H9 (cell line): ENCODE results near the gene CNBD2. TPM values are rescaled to one million over a fixed set of nuclear protein-coding genes. Genes with fewer than 3 reads are reported as not detected.

Experiments used
- DNase-seq: peaks from one replicate; pipeline ENCODE4 v3.0.0-alpha.2; 2017
- H2AFZ ChIP-seq: one replicate; pipeline ENCODE4 v1.6.1; 2013; ENCODE audit warnings: mild to moderate bottlenecking, low read length, control low read depth, moderate library complexity
- H2AK5ac ChIP-seq: 2 replicates; pipeline ENCODE4 v1.6.1; 2013; ENCODE audit warnings: low read length, control low read depth, mixed read lengths; ENCODE audit not compliant: insufficient read length
- H2BK120ac ChIP-seq: one replicate; pipeline ENCODE4 v1.6.1; 2013; ENCODE audit warnings: low read depth, mild to moderate bottlenecking, low read length, control low read depth, inconsistent platforms; ENCODE audit not compliant: poor library complexity, severe bottlenecking
- H2BK12ac ChIP-seq: 2 replicates; pipeline ENCODE4 v1.6.1; 2013; ENCODE audit warnings: low read length, control low read depth, mixed read lengths, low read depth; ENCODE audit not compliant: insufficient read length
- H2BK15ac ChIP-seq: 2 replicates; pipeline ENCODE4 v1.6.1; 2013; ENCODE audit warnings: low read depth, low read length, control low read depth
- H2BK20ac ChIP-seq: one replicate; pipeline ENCODE4 v1.6.1; 2013; ENCODE audit warnings: low read depth, mild to moderate bottlenecking, low read length, control low read depth, inconsistent platforms; ENCODE audit not compliant: poor library complexity, severe bottlenecking
- H2BK5ac ChIP-seq: 2 replicates; pipeline ENCODE4 v1.6.1; 2013; ENCODE audit warnings: low read length, control low read depth, mixed read lengths; ENCODE audit not compliant: insufficient read length
- H3K14ac ChIP-seq: 2 replicates; pipeline ENCODE4 v1.6.1; 2013; ENCODE audit warnings: low read length, control low read depth; ENCODE audit not compliant: insufficient read depth
- H3K18ac ChIP-seq: 2 replicates; pipeline ENCODE4 v1.6.1; 2013; ENCODE audit warnings: low read depth, mild to moderate bottlenecking, mixed read lengths, low read length, control low read depth; ENCODE audit not compliant: insufficient read length
- H3K23ac ChIP-seq: 2 replicates; pipeline ENCODE4 v1.6.1; 2013; ENCODE audit warnings: low read length, control low read depth, mixed read lengths, low read depth; ENCODE audit not compliant: insufficient read length
- H3K23me2 ChIP-seq: 2 replicates; pipeline ENCODE4 v1.6.1; 2013; ENCODE audit warnings: low read depth, mild to moderate bottlenecking, mixed read lengths, low read length, control low read depth; ENCODE audit not compliant: insufficient read length, poor library complexity, severe bottlenecking
- H3K27ac ChIP-seq: 2 replicates; pipeline ENCODE4 v1.5.1; 2013; ENCODE audit warnings: low read length, control low read depth, mixed read lengths, low read depth; ENCODE audit not compliant: insufficient read length
- H3K27me3 ChIP-seq: 2 replicates; pipeline ENCODE4 v1.6.1; 2013; ENCODE audit warnings: low read length, control low read depth, inconsistent platforms; ENCODE audit not compliant: insufficient read depth
- H3K4ac ChIP-seq: 2 replicates; pipeline ENCODE4 v1.6.1; 2013; ENCODE audit warnings: low read depth, mild to moderate bottlenecking, control low read depth, inconsistent platforms, low read length, moderate library complexity
- H3K4me1 ChIP-seq: 2 replicates; pipeline ENCODE4 v1.6.1; 2013; ENCODE audit warnings: low read length, control low read depth, inconsistent platforms; ENCODE audit not compliant: insufficient read depth
- H3K4me2 ChIP-seq: 2 replicates; pipeline ENCODE4 v1.6.1; 2013; ENCODE audit warnings: low read length, control low read depth, mixed read lengths; ENCODE audit not compliant: insufficient read length, insufficient read depth
- H3K56ac ChIP-seq: 2 replicates; pipeline ENCODE4 v1.6.1; 2013; ENCODE audit warnings: low read depth, mild to moderate bottlenecking, mixed read lengths, low read length, control low read depth; ENCODE audit not compliant: insufficient read length
- H3K79me1 ChIP-seq: 2 replicates; pipeline ENCODE4 v1.6.1; 2013; ENCODE audit warnings: low read depth, mild to moderate bottlenecking, moderate library complexity, low read length, control low read depth, inconsistent platforms; ENCODE audit not compliant: insufficient read depth, poor library complexity, severe bottlenecking
- H3K79me2 ChIP-seq: 2 replicates; pipeline ENCODE4 v1.6.1; 2013; ENCODE audit warnings: low read length, control low read depth, inconsistent platforms; ENCODE audit not compliant: insufficient read depth
- H3K9ac ChIP-seq: 2 replicates; pipeline ENCODE4 v1.6.1; 2013; ENCODE audit warnings: low read length, control low read depth, mixed read lengths; ENCODE audit not compliant: insufficient read length; ENCODE audit errors: extremely low read depth
- H3K9me3 ChIP-seq: one replicate; pipeline ENCODE4 v1.6.1; 2013; ENCODE audit warnings: low read depth, low read length, inconsistent platforms; ENCODE audit not compliant: control insufficient read depth
- H3T11ph ChIP-seq: one replicate; pipeline ENCODE4 v1.6.1; 2013; ENCODE audit warnings: mild to moderate bottlenecking, low read length, control low read depth, inconsistent platforms
- H4K20me1 ChIP-seq: one replicate; pipeline ENCODE4 v1.6.1; 2013; ENCODE audit not compliant: control insufficient read depth, insufficient read length, insufficient read depth
- H4K5ac ChIP-seq: 2 replicates; pipeline ENCODE4 v1.6.1; 2013; ENCODE audit warnings: low read depth, mild to moderate bottlenecking, mixed read lengths, low read length, control low read depth; ENCODE audit not compliant: insufficient read length
- H4K8ac ChIP-seq: replicated peaks from 2 replicates; pipeline ENCODE4 v1.6.1; 2013; ENCODE audit warnings: low read length, control low read depth, mixed read lengths, low read depth; ENCODE audit not compliant: insufficient read length
- H4K91ac ChIP-seq: 2 replicates; pipeline ENCODE4 v1.6.1; 2013; ENCODE audit warnings: low read depth, mild to moderate bottlenecking, moderate library complexity, mixed read lengths, low read length, control low read depth; ENCODE audit not compliant: insufficient read length
- H3K27ac Mint-ChIP-seq, 3 experiments: 2 replicates in 2 of 3; 3 replicates in 1 of 3; pipeline ENCODE4 v1.8.0; 2020 to 2021; ENCODE audit warnings: mixed read lengths in 3 of 3, mild to moderate bottlenecking in 1 of 3, moderate library complexity in 1 of 3
- H3K27me3 Mint-ChIP-seq: 2 replicates; pipeline ENCODE4 v1.8.0; 2021; ENCODE audit warnings: low read depth, mild to moderate bottlenecking, moderate library complexity, mixed read lengths
- H3K36me3 Mint-ChIP-seq, 3 experiments: 2 replicates in 2 of 3; 3 replicates in 1 of 3; pipeline ENCODE4 v1.8.0; 2020 to 2021; ENCODE audit warnings: low read depth in 3 of 3, mixed read lengths in 3 of 3; ENCODE audit not compliant: insufficient read depth in 1 of 3
- H3K4me1 Mint-ChIP-seq, 2 experiments: 2 replicates each; pipeline ENCODE4 v1.8.0; 2020; ENCODE audit warnings: mixed read lengths in 2 of 2
- H3K4me3 Mint-ChIP-seq, 2 experiments: 2 replicates in 1 of 2; 3 replicates in 1 of 2; pipeline ENCODE4 v1.8.0; 2020 to 2021; ENCODE audit warnings: mild to moderate bottlenecking in 2 of 2, mixed read lengths in 2 of 2, moderate library complexity in 1 of 2
- H3K9me3 Mint-ChIP-seq, 2 experiments: 2 replicates in 1 of 2; 3 replicates in 1 of 2; pipeline ENCODE4 v1.8.0; 2020; ENCODE audit warnings: mild to moderate bottlenecking in 2 of 2, mixed read lengths in 2 of 2, moderate library complexity in 1 of 2
- CTCF ChIP-seq: fragments of 200-600 bp; sonication (generic); conservative IDR thresholded peaks from 3 replicates; pipeline ENCODE4 v1.8.0; 2021; ENCODE audit warnings: antibody characterized with exemption, mild to moderate bottlenecking
- WGBS: extraction: QIAGEN DNeasy Blood & Tissue Kit; methylation state at CpG from one replicate; pipeline ENCODE4 v1.1.7; 2013; ENCODE audit warnings: missing lambda C conversion rate, low lambda C conversion rate, mixed read lengths; ENCODE audit not compliant: insufficient read length; ENCODE audit errors: extremely low coverage; 5-methylcytosine and 5-hydroxymethylcytosine counted together
- total RNA-seq: library from RNA; stranded (reverse); gene quantifications from 2 replicates; pipeline ENCODE4 v1.2.1, GENCODE V29; 2021

Gene CNBD2
- total RNA-seq, 1 experiment from 2014 or later, result 3.1 TPM

- H3K4me3 Mint-ChIP-seq, result no peak overlapping the region
- H2BK15ac ChIP-seq, result no peak overlapping the region
Observed at GRCh38 chr20:35971981-35972380, 3.6 kb downstream of the CNBD2 start.

More at GRCh38 chr20:35971981-35972380, 3.6 kb downstream of the CNBD2 start:
- Histone ChIP-seq H3K79me2 (no peaks in the 10 kb centered on the region), H3K9ac (no peak overlapping the region), H3K4ac (no peak overlapping the region), H2BK12ac (no peak overlapping the region), H4K8ac (no peak overlapping the region), H3K56ac (no peak overlapping the region), H3K14ac (no peak overlapping the region), H3K4me1 (no peaks in the 10 kb centered on the region), H2BK5ac (no peak overlapping the region), H2AFZ (no peak overlapping the region), H2BK20ac (no peak overlapping the region), H4K20me1 (no peaks in the 10 kb centered on the region), H3K4me2 (no peak overlapping the region), H3T11ph (no peak overlapping the region), H2BK120ac (no peak overlapping the region), H3K23me2 (no peaks in the 10 kb centered on the region), H4K5ac (no peak overlapping the region), H3K18ac (no peak overlapping the region), H3K79me1 (no peaks in the 10 kb centered on the region), H2AK5ac (no peak overlapping the region), H3K27me3 (no peaks in the 10 kb centered on the region), H3K27ac (no peak overlapping the region), H3K23ac (no peak overlapping the region), H3K9me3 (no peaks in the 10 kb centered on the region), H4K91ac (no peak overlapping the region)
- no peak for TF ChIP-seq CTCF
- DNase-seq, result no peak
- WGBS, result no CpG with 5 or more reads among the region's 2 CpGs
- Mint-ChIP-seq H3K4me1 (peaks cover 12% of the 10 kb centered on the region in 2 experiments), H3K27ac (no peak overlapping the region), H3K27me3 (peaks cover 2% of the 10 kb centered on the region; the same call in 1 of the 2 replicates), H3K9me3 (peaks cover 0 to 4% of the 10 kb centered on the region in 2 experiments; a peak in 1 of 5 replicates), H3K36me3 (no peaks in the 10 kb centered on the region)
